ENCODE data around the gene KRTAP10-3.

KRTAP10-3 gene

GRCh38 chr21:44518686-44519085 is 39.9 kb downstream of the KRTAP10-3 start:
- DNase-seq (ENCODE audit: low read depth, low spot score): no peak

- no peak for DNase-seq (ENCODE audit: low read depth, low spot score)
These were observed 41.3 kb downstream of the KRTAP10-3 start for GRCh38 chr21:44517175-44517899.

GRCh38 chr21:44516828-44517174 is 41.8 kb downstream of the KRTAP10-3 start:
- DNase-seq (ENCODE audit: low read depth, low spot score): no peak

GRCh38 chr21:44516342-44516741 is 42.3 kb downstream of the KRTAP10-3 start:
- DNase-seq (ENCODE audit: low read depth, low spot score): no peak

GRCh38 chr21:44515359-44516165 is 43.0 kb downstream of the KRTAP10-3 start:
- no peak for DNase-seq (ENCODE audit: low read depth, low spot score)

- DNase-seq (ENCODE audit: low read depth, low spot score): no peak
These were observed 43.7 kb downstream of the KRTAP10-3 start for GRCh38 chr21:44514746-44515358.

- no peak for DNase-seq (ENCODE audit: low read depth, low spot score)
These were observed 44.4 kb downstream of the KRTAP10-3 start for GRCh38 chr21:44514218-44514520.

- DNase-seq (ENCODE audit: low read depth, low spot score): no peak
These were observed 45.0 kb downstream of the KRTAP10-3 start for GRCh38 chr21:44513389-44514217.

- DNase-seq (ENCODE audit: low read depth, low spot score): no peak
These were observed 45.9 kb downstream of the KRTAP10-3 start for GRCh38 chr21:44512496-44513388.

GRCh38 chr21:44511938-44512275 is 46.7 kb downstream of the KRTAP10-3 start:
- no peak for DNase-seq (ENCODE audit: low read depth, low spot score)

- no peak for DNase-seq (ENCODE audit: low read depth, low spot score)
These were observed 47.2 kb downstream of the KRTAP10-3 start for GRCh38 chr21:44511219-44511937.

GRCh38 chr21:44510508-44511218 is 47.9 kb downstream of the KRTAP10-3 start:
- DNase-seq (ENCODE audit: low read depth, low spot score): no peak

- no peak for DNase-seq (ENCODE audit: low read depth, low spot score)
These were observed 48.5 kb downstream of the KRTAP10-3 start for GRCh38 chr21:44510109-44510507.

GRCh38 chr21:44509539-44509938 is 49.1 kb downstream of the KRTAP10-3 start:
- no peak for DNase-seq (ENCODE audit: low read depth, low spot score)

- DNase-seq (ENCODE audit: low read depth, low spot score): no peak
These were observed 49.7 kb downstream of the KRTAP10-3 start for GRCh38 chr21:44508711-44509445.

GRCh38 chr21:44508426-44508710 is 50.2 kb downstream of the KRTAP10-3 start:
- DNase-seq (ENCODE audit: low read depth, low spot score): no peak

Measured in smooth muscle cell of the brain vasculature (primary cell).